NCI-H1048 (cell line): Measurements from ENCODE around the gene ATAD1.
A peak's percentile ranks its signal among the peaks of the same experiment; 100 is the strongest.
"Not testable (repeated sequence)": the region's sequence is repeated elsewhere in the genome, so short reads cannot be mapped to it uniquely, and the experiment has no call there.

Experiments used
- DNase-seq: peaks from one replicate; lab custom pipeline; 2025; lab: John Stamatoyannopoulos, UW

Gene ATAD1

GRCh38 chr10:87753995-87754866, 63.8 kb downstream of the ATAD1 start:
- DNase-seq = no peak

- DNase-seq = no peak
These were observed 65.5 kb downstream of the ATAD1 start for GRCh38 chr10:87752566-87752965.

GRCh38 chr10:87751274-87751673, 66.8 kb downstream of the ATAD1 start:
- DNase-seq = no peak

- no peak for DNase-seq
These were observed 67.2 kb downstream of the ATAD1 start for GRCh38 chr10:87750817-87751216.

GRCh38 chr10:87750001-87750671, 67.9 kb downstream of the ATAD1 start:
- DNase-seq = no peak

GRCh38 chr10:87748244-87748643, 69.8 kb downstream of the ATAD1 start:
- DNase-seq = not testable (repeated sequence)

GRCh38 chr10:87746911-87747310, 71.1 kb downstream of the ATAD1 start:
- no peak for DNase-seq

- DNase-seq = no peak
These were observed 73.4 kb downstream of the ATAD1 start for GRCh38 chr10:87744606-87745005.

- not testable (repeated sequence) for DNase-seq
These were observed 74.9 kb downstream of the ATAD1 start for GRCh38 chr10:87742992-87743610.

GRCh38 chr10:87740254-87740655, 77.8 kb downstream of the ATAD1 start:
- DNase-seq = no peak

GRCh38 chr10:87739703-87740102, 78.3 kb downstream of the ATAD1 start:
- DNase-seq = no peak

GRCh38 chr10:87738253-87738652, 79.8 kb downstream of the ATAD1 start:
- not testable (repeated sequence) for DNase-seq

- no peak for DNase-seq
These were observed 82.8 kb downstream of the ATAD1 start for GRCh38 chr10:87734987-87735827.

- DNase-seq = no peak
These were observed 84.9 kb downstream of the ATAD1 start for GRCh38 chr10:87733081-87733480.

GRCh38 chr10:87729940-87730339, 88.1 kb downstream of the ATAD1 start:
- DNase-seq = no peak

- DNase-seq = no peak
These were observed 93.2 kb downstream of the ATAD1 start for GRCh38 chr10:87724789-87725188.

- peak; percentile 5 for DNase-seq
These were observed 94.5 kb downstream of the ATAD1 start for GRCh38 chr10:87723500-87723899.

GRCh38 chr10:87722716-87723115, 95.3 kb downstream of the ATAD1 start:
- DNase-seq = no peak

GRCh38 chr10:87721781-87722180, 96.2 kb downstream of the ATAD1 start:
- no peak for DNase-seq

GRCh38 chr10:87720665-87721064, 97.4 kb downstream of the ATAD1 start:
- no peak for DNase-seq

GRCh38 chr10:87716348-87716670, 101.7 kb downstream of the ATAD1 start:
- no peak for DNase-seq
